HG02884 (cell line): ENCODE data around the gene IL1RL1.

Source experiments
- ATAC-seq: cut with Tn5 transposase; IDR thresholded peaks from one replicate; pipeline ENCODE4 v1.9.1; 2021; ENCODE audit warnings: mild to moderate bottlenecking, moderate library complexity; ENCODE audit not compliant: unreplicated experiment

Gene IL1RL1

DNA sequence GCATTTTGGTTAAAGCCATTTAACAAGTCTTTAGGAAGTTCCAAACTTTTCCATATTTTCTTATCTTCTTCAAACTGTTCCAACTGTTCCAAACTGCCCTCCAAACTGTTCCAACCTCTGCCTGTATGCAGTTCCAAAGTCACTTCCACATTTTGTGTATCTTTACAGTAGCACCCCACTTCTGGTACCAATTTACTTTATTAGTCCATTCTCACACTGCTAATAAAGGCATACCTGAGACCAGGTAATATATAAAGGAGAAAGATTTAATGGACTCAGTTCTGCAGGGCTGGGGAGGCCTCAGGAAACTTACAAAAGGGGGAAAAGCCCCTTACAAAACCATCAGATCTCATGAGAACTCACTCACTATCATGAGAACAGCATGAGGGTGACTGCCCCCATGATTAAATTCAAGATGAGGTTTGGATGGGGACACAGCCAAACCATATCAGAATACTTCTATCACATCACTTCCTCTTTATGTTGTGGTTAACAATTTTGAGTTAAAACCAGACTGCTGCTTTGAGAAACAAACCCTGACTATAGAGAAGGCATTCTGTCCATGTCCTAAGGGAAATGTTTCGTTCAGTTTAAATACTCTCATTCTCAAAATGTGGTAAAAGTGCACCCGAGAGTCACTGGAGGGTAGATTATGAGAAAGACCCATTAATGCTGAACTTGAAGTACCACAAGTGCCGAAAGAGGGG lies 55.2 kb downstream of the IL1RL1 start:
- peak; percentile 77 for ATAC-seq

DNA sequence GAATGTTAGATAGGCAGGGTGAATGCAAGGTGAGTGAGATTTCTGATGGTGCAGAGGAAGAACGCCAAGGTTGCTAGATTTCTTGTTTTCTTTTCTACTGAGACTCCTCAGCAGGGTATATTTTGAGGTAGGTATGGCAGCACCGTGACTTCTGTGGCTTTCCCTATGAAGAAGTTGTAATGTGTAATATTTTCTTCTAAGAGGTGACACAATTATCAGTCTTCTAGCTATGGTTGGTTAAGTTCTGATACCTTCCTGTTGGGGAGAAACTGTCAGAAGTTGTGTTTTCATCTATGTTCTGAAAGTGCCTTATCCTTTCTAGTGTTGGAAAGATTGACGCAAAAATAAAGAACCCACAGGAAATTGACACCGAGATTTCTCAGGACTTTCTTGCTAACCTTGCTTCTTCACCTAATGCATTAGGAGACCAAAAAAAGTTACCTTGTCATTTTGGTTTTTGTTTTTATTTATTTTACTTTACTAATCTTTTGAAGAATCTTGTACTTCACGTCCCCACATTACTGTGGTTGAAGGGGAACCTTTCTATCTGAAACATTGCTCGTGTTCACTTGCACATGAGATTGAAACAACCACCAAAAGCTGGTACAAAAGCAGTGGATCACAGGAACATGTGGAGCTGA lies 56.1 kb downstream of the IL1RL1 start:
- peak; percentile 51 for ATAC-seq

DNA sequence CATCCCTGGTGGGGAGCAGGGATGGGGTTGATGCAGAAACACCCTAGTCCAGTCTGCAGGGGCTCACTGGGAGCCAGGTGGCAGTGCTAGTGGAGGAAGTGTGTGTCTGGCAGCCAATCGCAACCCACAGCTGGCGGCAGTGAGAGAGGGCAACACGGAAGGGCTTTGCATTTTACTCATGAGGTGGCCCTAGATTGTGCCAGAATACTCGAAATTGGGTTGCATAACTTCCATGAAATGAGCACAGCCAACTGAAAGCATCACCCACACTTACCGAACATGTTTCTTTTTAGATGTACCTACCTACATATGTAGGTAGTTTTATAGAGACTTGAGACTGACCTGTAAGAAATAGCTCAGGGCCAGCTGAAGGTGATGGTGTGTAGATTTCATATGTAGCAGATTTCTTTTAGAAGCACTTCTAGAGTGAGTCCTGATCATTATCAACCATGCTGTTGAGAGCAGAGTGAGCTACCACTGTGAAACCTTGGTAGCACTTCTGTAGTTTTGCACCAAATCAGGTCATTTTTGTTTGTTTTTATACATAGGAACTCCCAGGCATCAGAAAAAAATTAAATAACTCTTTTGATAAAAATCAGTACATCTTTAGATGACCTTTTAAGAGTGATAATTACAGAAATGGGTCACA lies 57.2 kb downstream of the IL1RL1 start:
- no peak for ATAC-seq

DNA sequence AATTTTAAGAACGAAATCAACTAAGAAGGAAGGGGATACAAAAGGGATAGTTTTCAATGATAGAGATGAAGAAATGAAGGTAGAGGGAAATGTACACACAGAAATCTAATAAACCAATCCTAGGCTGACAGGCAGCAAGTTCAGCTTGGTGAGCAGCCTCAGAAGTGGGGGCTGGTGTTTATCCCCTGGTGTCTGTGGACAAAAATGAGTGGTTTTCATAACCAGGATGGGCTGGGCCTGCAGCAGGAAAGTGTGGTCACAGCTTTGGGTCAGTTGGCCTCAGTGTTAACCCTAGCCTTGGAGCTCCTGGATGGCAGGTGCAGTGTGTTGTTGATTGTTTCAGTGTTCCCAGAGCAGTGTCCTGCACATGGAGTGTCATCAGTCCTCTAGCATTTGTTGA lies 58.5 kb downstream of the IL1RL1 start:
- no peak for ATAC-seq

DNA sequence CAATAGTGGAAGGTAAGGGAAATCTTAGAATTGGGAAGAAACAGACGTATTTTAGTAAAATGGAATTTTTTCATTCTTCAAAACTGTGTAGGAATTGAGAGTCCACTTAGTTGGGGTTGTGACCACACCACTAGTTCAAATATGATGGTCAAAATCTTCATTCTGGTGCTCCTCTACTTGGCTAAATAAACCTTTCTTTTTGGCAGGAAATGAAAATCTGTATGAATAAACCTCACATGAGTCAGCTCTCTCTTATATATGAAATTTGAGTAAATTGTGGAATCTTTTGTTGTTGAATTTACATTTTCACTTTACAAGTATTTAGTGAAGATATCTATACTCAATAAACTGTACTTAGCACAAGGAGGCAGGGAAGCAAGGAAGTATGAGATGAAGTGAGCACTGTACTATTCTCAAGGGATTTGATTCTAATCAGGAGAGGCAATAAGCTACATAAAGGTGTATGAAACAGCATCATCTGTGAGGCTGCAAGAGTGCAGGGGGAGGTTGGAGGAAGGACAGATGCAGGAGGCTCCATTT lies 64.8 kb downstream of the IL1RL1 start:
- no peak for ATAC-seq

DNA sequence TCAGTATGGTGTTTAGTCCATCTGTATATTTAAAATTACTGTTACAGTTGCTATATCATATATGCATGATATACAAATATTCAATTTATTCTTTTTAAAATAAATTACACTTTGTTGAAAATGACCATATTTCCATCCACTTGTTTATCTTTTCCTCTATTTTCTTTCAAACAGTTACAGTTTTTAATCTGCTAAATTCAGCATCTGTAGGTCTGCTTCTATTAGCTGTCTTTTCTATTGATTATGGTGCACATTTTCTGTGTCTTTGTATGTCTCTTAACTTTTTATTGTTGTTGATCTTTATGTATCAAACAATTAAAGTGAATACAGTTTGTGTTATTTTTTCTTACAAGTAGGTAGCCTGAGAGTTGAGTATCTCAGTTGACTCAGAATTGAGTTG lies 72.4 kb downstream of the IL1RL1 start:
- no peak for ATAC-seq

DNA sequence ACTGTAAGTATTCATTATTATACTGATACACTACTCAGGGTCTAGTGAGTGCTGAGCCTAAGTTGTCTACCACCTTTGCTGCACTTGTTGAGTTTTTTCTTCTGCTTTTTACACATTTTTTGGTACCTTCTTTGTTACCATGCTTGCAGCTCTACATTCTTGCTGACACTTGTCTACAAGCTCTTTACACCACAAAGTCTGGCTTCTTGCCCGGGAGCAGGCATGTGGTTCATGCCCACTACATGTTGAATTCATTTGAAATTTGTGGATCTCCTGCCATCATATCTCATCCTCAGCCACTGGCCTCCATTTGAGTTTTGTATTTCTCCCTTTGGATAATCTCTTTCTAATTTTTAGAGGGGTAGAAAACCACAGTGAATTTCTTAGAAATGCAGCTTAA lies 74.2 kb downstream of the IL1RL1 start:
- no peak for ATAC-seq

DNA sequence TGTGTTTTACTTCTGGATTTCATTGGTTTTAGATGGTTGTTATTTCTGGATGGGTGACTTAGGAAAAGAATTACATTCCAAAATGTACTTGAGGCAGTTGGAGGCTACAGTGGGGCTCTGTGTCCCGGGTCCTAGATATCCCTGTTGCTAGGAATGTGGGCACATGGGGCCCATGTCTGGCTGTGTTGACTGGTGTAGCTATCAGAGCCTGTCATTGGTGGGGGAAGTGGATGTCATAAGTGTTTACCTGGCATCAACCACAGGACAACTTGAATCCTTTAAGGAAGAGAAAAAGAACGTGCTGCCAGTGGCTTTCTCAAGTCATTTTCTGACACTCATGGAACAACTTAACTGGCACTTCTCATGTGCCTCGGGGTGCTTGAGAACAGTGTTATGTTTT lies 74.6 kb downstream of the IL1RL1 start:
- ATAC-seq = no peak

DNA sequence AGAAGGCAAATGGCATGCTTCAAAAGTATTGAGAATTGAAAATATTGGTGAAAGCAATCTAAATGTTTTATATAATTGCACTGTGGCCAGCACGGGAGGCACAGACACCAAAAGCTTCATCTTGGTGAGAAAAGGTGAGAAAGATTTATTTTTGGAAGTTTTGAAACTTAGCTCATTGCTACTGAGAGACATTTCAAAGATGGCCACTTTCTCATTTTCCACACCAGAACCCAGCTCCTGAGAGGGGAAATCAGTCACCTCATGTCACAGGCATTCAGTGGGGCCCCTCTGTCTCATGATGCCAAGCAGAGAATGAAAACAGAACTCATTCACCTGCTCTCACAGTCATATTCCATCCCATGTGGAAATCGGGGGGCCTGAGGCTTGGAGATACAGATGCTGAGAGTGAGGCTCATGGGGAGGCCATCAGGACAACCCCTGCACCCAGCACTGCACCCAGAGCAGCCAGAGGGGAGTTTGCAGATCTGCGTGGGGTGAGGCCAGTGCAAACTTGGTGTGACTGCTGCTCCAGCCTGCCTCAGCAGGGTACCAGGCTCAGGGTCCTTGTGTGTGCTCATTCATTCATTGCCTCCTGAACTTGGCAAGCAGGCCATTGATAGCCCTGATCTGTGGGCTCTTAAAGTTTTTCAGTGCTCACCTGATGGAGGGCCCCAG lies 75.6 kb downstream of the IL1RL1 start:
- ATAC-seq = no peak

DNA sequence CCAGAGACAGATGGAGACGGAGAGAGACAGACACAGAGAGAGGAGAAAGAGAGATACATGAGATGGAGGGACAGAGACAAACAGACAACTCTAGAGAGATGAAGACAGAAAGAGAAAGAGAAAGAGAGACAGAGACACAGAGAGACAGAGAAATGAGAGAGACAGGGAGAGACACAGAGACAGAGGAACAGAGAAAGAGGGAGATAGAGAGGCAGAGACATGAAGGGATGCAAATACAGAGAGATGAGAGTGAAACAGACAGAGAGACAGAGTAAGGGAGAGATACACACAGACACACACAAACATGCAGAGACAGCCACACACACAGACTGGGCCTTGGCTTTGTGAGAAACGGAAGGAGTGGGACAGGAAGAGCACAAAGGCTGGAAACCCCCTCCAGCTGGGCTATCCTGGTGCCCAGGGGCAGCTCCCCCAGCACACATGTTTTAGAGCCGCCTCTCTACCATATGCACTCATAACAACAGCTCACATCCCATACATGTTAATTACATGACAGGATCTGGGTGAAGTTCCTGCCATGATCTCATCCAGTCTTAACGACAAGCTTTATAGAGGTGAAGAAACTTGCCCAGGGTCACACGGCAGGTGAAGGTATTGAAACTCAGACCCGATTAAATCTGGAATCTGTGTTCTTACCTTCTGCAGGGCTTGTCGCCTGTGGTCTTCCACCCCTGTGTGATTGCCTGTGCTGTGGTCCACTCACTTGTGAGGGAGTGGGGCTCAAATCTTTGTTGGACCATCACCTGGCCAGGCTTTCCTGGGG lies 76.6 kb downstream of the IL1RL1 start:
- ATAC-seq = no peak

DNA sequence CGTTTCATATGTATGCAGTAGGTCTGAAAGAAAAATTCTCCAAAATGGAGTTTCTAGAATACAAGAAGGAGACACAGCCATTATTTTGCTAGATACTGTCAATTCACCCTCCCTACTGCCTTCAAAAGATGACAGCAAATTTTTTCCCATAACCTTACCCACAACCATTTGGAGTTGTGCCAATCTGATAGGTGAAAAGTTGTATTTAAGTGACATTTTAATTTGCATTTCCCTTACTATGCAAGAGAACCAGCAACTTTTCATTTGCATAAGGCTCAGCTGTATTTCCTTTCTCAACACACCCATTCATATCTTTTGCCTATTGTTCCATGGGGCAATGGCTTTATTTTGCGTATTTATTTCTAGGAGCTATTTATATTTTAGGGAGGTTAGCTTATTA lies 80.2 kb downstream of the IL1RL1 start:
- ATAC-seq = no peak

DNA sequence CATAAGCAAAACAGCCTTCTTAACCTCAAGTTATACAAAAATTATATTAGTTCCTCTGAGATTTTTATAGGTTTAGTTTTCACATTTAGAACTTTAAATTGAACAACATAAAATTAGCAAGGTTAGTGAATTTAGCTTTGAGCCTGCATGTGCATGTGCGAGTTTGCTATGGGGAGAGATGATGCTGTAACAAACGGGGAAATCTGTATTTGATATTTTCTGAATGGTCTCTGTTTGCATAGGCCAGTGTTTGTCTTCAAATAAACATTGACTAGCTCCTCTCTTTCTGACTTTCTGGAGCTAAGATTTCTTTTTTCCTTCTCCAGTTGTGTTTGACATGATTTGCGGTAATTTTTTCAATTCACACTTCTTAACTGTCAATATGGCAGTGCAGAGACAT lies 80.7 kb downstream of the IL1RL1 start:
- no peak for ATAC-seq

DNA sequence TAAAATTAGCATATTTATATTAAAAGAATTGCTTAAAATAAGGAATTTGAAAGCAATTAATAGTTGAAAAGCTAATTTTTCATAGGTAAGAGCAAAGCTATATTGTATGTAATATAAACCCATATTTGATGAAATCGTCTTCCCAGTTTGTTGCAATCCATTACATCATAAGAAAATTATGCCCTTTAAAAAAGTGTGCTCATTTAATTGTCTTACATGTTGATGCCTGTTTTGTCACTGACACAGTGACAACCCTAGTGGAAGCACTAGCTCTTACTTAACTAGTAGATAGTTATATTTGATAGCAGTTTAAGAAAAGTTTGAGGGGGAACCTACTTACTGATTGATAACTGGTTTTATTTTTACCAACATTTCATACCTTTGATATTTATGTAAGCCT lies 81.6 kb downstream of the IL1RL1 start:
- ATAC-seq = no peak

DNA sequence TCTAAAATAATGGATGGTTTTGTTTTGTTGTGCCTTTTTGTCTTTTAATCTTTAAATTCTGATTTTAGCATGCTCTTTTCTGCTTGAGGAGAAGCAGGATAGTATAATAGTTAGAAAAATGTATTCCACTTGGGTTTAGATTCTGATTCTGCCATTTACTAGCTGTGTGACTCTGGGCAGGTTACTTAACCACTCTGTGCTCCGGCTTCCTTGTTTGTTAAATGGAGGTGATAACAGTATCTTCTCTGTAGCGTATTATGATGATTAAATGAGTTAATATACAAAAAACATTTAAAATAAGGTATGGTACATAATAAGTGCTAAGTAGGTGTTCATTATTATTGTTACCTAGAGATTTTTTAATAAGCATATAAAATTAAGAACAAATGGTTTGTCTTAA lies 84.6 kb downstream of the IL1RL1 start:
- ATAC-seq = no peak

DNA sequence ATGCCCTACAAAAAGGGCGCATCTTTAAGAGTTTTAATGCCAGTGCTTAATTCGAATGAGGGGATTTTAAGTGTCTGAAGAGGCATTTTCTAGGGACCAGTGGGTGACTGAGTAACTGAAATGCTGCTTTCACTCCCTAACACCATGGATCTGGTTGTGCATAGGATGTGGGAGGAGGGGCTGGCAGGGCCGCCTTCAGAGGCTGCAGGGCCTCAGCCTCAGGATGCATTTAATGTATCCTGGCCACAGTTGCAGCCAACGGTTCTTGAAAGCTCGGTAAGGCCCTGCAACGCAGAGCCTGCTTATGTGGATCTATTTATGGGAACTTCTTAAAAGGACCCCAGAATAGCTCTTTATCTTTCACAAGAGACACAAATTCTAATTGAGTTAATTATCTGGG lies 85.8 kb downstream of the IL1RL1 start:
- no peak for ATAC-seq

DNA sequence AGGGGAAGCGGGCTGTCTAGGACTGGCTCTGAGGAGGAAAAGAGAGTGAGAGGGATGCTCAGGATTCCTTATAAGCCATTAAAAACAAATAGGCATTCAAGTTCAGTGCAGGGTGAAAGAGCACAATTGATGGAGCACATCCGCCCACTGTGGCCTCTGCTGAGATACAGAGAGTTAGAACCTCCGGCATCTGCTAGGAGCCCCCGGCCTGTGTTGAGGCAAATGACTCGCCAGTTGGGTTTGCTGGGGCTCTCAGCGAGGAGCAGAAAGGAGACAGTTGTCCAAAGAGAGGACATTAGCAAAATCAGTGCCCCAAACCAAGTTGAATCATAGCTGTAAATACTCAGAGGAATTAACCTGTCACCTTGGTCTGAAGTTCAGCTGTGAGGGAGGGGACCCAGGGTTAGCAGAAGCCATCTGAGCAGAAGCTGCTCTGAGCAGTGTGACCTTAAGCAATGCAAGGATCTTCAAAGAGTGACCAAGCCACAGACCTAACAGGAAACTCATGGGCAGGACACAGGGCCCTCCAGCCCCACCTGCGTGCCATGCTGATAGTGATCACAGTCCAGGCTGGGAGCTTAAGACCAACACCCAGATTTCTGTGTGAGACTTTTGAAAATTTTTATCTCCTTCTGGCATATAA lies 88.3 kb downstream of the IL1RL1 start:
- no peak for ATAC-seq

DNA sequence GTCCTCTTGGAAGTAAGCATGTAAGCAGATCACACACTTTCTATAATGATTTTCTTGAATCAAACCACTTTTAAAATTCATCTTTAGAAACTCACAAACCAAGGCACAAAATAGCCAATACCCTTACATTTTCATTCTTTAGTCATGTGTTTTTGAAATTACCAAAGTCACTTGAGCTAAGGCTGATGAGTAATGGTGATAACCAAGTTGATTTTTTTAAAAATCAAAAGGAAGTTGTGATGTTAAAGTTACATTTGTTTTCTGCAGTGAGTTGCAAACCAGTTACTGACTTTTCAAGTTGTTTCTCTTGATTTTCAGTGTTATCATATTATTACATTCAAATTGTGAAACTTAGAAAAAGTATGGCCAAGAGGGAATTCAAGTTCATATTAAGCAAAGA lies 90.1 kb downstream of the IL1RL1 start:
- no peak for ATAC-seq
